Gastroesophageal sphincter (tissue), 3 donors: ENCODE data around the gene ANO4.

ENCODE experiments used
- CTCF ChIP-seq, 4 experiments: fragments of 200-600 bp in 2 of 4; fragments of 450-650 bp in 2 of 4; sonication (generic) in 1 of 4; IDR thresholded peaks; one replicate each; pipeline ENCODE4 v1.5.1; 2017 to 2019; ENCODE audit warnings: antibody characterized with exemption in 4 of 4, mild to moderate bottlenecking in 2 of 4, moderate library complexity in 2 of 4
- POLR2A ChIP-seq, 2 donors: fragments of 450-650 bp; IDR thresholded peaks; one replicate each; pipeline ENCODE4 v1.6.1; 2017; ENCODE audit warnings: antibody characterized with exemption in 2 of 2, mild to moderate bottlenecking in 2 of 2, moderate library complexity in 1 of 2
- POLR2AphosphoS5 ChIP-seq: sonication (generic); formaldehyde crosslinking; IDR thresholded peaks from one replicate; pipeline ENCODE4 v1.6.1; 2017; ENCODE audit warnings: antibody characterized with exemption

- TF ChIP-seq CTCF (IDR thresholded peaks at IDR 0.05), result no peak
- TF ChIP-seq POLR2AphosphoS5, result no peak
- TF ChIP-seq POLR2A (IDR thresholded peaks at IDR 0.05), result no peak
Observed at GRCh38 chr12:100972121-100972520, 177.5 kb downstream of the ANO4 start.
